Measurements from ENCODE around the gene ENPP3. TPM values are rescaled to one million over a fixed set of nuclear protein-coding genes. Genes with fewer than 3 reads are reported as not detected.

The ENPP3 gene
- total RNA-seq, 1 donor from 2014 or later = 0.09 TPM

GRCh38 chr6:131791476-131791875 is 154.4 kb downstream of the ENPP3 start:
- Mint-ChIP-seq H3K27me3 (ENCODE audit: insufficient read depth, low read depth) (peaks cover 4% of the 10 kb centered on the region), H3K9me3 (no peaks in the 10 kb centered on the region), H3K36me3 (no peaks in the 10 kb centered on the region), H3K27ac (peak overlapping the region; percentile 29), H3K4me1 (peaks cover 15% of the 10 kb centered on the region), H3K4me3 (no peak overlapping the region)
- H3K4me3 ChIP-seq = no peak overlapping the region
- no peaks in the 10 kb centered on the region for H3K9me3 ChIP-seq (ENCODE audit: low read depth)
- H4K20me1 ChIP-seq (ENCODE audit: low read depth) = no peaks in the 10 kb centered on the region
- H3K79me2 ChIP-seq (ENCODE audit: low read depth) = no peaks in the 10 kb centered on the region
- H3K27me3 ChIP-seq = no peaks in the 10 kb centered on the region
- H3K4me2 ChIP-seq = no peak overlapping the region
- no peaks in the 10 kb centered on the region for H3F3A ChIP-seq (ENCODE audit: low read depth)
- H2AFZ ChIP-seq (replicated peaks) = no peak overlapping the region
- no peak overlapping the region for H3K27ac ChIP-seq
- TF ChIP-seq EZH2 (IDR thresholded peaks at IDR 0.05) (no peak), EZH2phosphoT487 (IDR thresholded peaks at IDR 0.05) (no peak), CTCF (IDR thresholded peaks at IDR 0.05) (no peak)
- peak; percentile 8 for DNase-seq (ENCODE audit: low spot score)
- H3K4me1 ChIP-seq = peaks cover 11% of the 10 kb centered on the region
- H3K9ac ChIP-seq = no peak overlapping the region
- H3K36me3 ChIP-seq = no peaks in the 10 kb centered on the region

GRCh38 chr6:131792091-131792496 is 155.0 kb downstream of the ENPP3 start:
- H3K4me3 ChIP-seq = no peak overlapping the region
- H3K27ac ChIP-seq = no peak overlapping the region
- Mint-ChIP-seq H3K4me3 (no peak overlapping the region), H3K27me3 (ENCODE audit: insufficient read depth, low read depth) (peaks cover 4% of the 10 kb centered on the region), H3K4me1 (peaks cover 15% of the 10 kb centered on the region), H3K36me3 (no peaks in the 10 kb centered on the region), H3K27ac (no peak overlapping the region), H3K9me3 (no peaks in the 10 kb centered on the region)
- no peak overlapping the region for H3K4me2 ChIP-seq
- H2AFZ ChIP-seq (replicated peaks) = peak overlapping the region; percentile 12
- H4K20me1 ChIP-seq (ENCODE audit: low read depth) = no peaks in the 10 kb centered on the region
- H3K4me1 ChIP-seq = peaks cover 11% of the 10 kb centered on the region
- no peaks in the 10 kb centered on the region for H3K9me3 ChIP-seq (ENCODE audit: low read depth)
- no peak overlapping the region for H3K9ac ChIP-seq
- H3K36me3 ChIP-seq = no peaks in the 10 kb centered on the region
- no peaks in the 10 kb centered on the region for H3F3A ChIP-seq (ENCODE audit: low read depth)
- no peaks in the 10 kb centered on the region for H3K79me2 ChIP-seq (ENCODE audit: low read depth)
- peak; percentile 52 for DNase-seq (ENCODE audit: low spot score)
- no peaks in the 10 kb centered on the region for H3K27me3 ChIP-seq
- TF ChIP-seq EZH2phosphoT487 (IDR thresholded peaks at IDR 0.05) = no peak
- peak; percentile 31 for TF ChIP-seq CTCF (IDR thresholded peaks at IDR 0.05)

GRCh38 chr6:131795366-131795765 is 158.3 kb downstream of the ENPP3 start:
- no peaks in the 10 kb centered on the region for H3K36me3 Mint-ChIP-seq
- H3K27me3 ChIP-seq = no peaks in the 10 kb centered on the region

More at GRCh38 chr6:131795366-131795765, 158.3 kb downstream of the ENPP3 start:
- Mint-ChIP-seq H3K27me3 (ENCODE audit: insufficient read depth, low read depth) (peaks cover 4% of the 10 kb centered on the region), H3K4me1 (peaks cover 13% of the 10 kb centered on the region), H3K4me3 (no peak overlapping the region), H3K9me3 (no peaks in the 10 kb centered on the region), H3K27ac (no peak overlapping the region)
- peak overlapping the region; percentile 72 for H2AFZ ChIP-seq (replicated peaks)
- H3K79me2 ChIP-seq (ENCODE audit: low read depth) = no peaks in the 10 kb centered on the region
- DNase-seq (ENCODE audit: low spot score) = no peak
- H3K9ac ChIP-seq = no peak overlapping the region
- no peaks in the 10 kb centered on the region for H3K36me3 ChIP-seq
- no peaks in the 10 kb centered on the region for H4K20me1 ChIP-seq (ENCODE audit: low read depth)
- H3K4me2 ChIP-seq = no peak overlapping the region
- no peak overlapping the region for H3K4me3 ChIP-seq
- H3K9me3 ChIP-seq (ENCODE audit: low read depth) = no peaks in the 10 kb centered on the region
- H3K27ac ChIP-seq = no peak overlapping the region
- no peaks in the 10 kb centered on the region for H3F3A ChIP-seq (ENCODE audit: low read depth)
- H3K4me1 ChIP-seq = peaks cover 11% of the 10 kb centered on the region
- TF ChIP-seq EZH2 (IDR thresholded peaks at IDR 0.05) (no peak), CTCF (IDR thresholded peaks at IDR 0.05) (no peak), EZH2phosphoT487 (IDR thresholded peaks at IDR 0.05) (no peak)

Small RNA genes lying within 50 kb of the gene (microRNA-seq; reads per million reads assigned to microRNA genes)
- not detected for gene MIR548H5

Small RNA genes lying within 50 kb of the gene (small RNA-seq; reads per million reads assigned to genes)
- gene MIR548H5 (not detected), gene RNU4-18P (not detected)

Other genes starting within 250 kb of the ENPP3 start
- not detected in 2 replicates for gene ARG1, start 64.1 kb upstream of the ENPP3 start, total RNA-seq (ENCODE audit: low replicate concordance)
- 28.2 and 37.3 TPM in 2 replicates for gene MED23, start 9.1 kb upstream of the ENPP3 start, total RNA-seq (ENCODE audit: low replicate concordance)
- gene OR2A4, start 64.1 kb downstream of the ENPP3 start, total RNA-seq (ENCODE audit: low replicate concordance) = 0.82 TPM in 1 of 2 replicates, not detected in the other
- not detected in 2 replicates for gene CTAGE9, start 73.7 kb downstream of the ENPP3 start, total RNA-seq (ENCODE audit: low replicate concordance)
- gene ENPP1, start 170.7 kb downstream of the ENPP3 start, total RNA-seq (ENCODE audit: low replicate concordance) = 7.8 and 9.7 TPM in 2 replicates

All from neural progenitor cell (in vitro differentiated cells).